NCI-H2171 (cell line): Measurements from ENCODE around the gene SGCD.
"Not testable (repeated sequence)": the region's sequence is repeated elsewhere in the genome, so short reads cannot be mapped to it uniquely, and the experiment has no call there.

Source experiments
- DNase-seq: peaks from one replicate; lab custom pipeline; 2025; lab: John Stamatoyannopoulos, UW

SGCD gene

DNA sequence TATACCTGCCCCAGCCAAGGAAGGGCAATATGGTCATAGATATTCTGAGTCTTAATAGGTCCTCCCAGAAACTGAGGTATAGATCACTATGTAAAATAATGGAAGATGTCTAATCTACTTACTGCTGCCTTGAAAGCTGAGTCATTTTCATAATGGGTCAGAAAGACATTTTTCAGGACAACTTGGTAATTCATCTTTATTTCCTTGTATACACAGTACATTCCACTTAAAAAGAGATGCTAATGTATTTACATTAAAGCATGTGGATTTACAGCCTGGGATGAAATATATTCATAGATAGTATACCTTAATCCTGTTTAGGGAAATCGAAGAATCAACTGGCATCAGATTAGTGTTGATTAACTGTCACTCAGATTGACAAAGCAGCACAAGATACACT lies 304.0 kb downstream of the SGCD start:
- DNase-seq, result no peak

DNA sequence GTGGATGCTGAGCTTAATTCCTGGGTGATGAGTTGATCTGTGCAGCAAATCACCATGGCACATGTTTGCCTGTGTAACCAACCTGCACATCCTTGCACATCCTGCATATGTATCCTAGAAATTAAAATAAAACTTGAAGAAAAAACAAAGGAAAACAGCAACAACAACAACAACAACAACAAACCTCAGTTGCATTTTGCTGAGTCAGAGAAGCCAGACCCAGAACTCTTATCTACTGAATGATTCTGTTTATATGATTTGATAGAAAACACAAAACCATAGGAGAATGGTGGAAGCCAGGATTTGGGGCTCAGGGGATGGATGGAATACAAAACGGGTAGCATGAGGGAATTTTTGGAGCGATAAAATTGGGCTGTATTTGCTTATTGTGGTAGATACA lies 307.3 kb downstream of the SGCD start:
- no peak for DNase-seq

DNA sequence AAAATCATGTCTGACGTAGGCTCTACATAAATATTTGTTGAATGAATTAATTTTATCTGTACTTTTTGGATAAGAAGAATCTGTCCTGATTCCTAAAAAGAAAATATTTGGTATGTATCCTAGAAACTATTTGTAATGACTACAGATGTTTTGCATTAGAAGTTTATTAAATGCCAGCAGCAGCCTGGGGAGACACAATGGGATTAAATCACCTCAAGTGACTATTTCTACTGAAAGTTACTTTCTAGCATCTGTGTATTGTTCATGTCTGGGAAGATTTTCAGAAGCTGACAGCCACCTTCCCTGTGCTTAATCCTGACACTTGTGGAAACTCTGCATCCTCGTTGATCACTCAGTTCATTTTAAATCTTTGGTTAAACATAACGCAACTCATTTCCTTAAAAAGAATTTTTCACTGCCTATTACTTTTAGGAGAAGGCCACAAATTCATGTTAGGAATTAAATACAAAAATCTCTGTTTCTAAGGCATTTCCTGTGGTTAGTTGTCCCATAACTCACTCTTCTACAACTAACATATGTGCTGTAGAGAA lies 313.8 kb downstream of the SGCD start:
- no peak for DNase-seq

DNA sequence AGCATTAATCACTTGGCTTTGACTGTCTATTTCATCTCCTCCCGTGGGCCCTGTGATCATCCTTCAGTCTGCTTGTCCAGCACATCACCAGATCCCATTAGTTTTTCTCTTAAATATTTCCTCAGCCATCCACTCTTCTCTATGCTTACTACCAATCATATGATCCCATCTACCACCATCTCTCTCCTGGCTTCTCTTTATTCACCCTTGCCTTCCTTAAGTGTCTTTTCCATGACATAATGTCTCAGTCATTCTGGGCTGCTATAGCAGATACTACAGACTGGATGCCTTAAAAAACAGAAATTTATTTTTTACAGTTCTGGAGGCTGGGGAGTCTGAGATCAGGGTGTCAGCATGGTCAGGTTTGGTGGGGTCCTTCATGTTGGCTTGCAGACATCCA lies 314.7 kb downstream of the SGCD start:
- DNase-seq, result no peak

DNA sequence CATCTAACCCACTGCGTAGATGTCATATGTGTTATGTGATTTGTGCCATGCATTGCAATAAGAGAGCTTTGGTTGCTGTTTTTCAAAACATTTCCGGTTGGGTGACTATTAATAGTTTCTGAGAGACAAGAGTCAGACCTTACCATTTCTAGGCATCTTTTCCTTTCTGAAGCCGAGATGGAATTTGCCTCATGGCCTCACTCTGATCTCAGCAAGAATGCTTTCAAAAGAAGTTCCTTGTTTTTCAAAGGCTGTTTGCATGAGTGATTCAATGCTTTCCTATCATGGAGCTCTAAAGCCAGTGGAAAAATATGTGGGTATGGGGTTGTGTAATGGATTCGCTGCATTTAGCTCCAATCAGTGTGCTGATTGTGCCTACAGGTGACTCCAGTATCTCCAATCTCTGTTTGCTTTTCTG lies 320.1 kb downstream of the SGCD start:
- DNase-seq, result no peak

DNA sequence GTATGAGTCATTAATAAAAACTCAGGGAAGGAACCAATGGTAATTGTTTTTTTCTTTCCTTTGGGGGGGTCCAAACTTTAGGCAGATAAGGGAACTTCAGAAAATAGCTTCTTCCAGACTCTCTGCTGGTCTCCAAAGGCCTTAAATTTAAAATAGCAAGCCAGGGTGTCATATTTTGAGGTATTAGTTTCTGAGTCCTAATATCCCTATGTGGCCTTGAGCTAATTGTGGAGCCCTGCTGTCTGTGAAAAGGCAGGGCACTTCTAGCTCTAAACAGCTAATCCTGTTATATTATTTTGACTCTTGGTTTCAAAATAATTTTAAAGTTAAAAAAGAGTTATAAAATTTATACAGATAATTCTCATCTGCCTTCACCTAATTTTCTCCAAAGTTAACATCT lies 327.5 kb downstream of the SGCD start:
- no peak for DNase-seq

DNA sequence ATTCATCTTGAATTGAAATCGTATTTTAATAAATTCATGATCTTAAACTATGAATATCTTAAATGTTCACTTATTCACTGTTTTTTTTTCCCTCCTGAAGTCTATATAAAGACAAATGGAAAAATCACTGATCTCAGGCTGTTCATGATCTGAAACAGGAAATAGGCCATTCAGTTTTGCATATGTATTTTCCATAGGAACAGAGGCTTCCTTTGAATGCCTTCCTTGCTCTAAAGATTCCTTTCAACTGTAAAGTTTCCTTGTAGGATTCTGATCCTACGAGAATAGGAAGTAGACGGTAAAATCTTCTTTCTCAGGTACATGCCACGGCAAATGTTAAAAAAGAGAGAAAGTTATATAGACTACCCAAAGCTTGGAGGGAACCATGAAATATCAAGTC lies 328.8 kb downstream of the SGCD start:
- DNase-seq, result no peak

DNA sequence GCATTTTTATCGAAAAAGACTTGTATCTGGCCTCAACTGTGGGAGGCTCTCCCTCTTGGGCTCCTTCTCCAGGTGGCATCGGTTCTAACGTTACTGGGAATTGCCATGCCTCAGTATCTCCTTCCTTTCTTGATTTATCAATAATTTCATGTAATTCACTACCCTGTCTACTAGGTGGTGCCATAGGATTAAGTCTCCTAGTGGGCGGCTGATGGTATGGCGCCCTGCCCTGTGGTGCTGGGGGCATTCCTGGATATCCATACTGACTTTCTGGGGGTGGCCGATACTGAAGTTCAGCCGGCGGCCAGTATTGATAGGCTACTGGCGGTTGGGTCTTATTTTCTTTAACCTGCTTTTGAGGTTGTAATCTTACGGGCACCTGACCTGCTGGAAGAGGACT lies 337.9 kb downstream of the SGCD start:
- not testable (repeated sequence) for DNase-seq

DNA sequence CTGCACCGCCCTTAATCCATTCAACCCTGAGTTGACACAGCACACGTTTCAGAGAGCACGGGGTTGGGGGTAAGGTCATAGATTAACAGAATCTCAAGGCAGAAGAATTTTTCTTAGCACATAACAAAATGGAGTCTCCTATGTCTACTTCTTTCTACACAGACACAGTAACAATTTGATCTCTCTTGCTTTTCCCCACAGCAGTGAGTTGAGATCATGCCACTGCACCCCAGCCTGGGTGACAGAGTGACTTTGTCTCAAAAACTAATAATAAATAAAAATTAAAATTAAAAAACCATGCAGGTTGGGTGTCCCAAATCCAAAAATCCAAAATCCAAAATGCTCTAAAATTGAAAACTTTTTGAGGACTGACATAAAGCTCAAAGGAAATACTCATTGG lies 339.7 kb downstream of the SGCD start:
- DNase-seq, result not testable (repeated sequence)

DNA sequence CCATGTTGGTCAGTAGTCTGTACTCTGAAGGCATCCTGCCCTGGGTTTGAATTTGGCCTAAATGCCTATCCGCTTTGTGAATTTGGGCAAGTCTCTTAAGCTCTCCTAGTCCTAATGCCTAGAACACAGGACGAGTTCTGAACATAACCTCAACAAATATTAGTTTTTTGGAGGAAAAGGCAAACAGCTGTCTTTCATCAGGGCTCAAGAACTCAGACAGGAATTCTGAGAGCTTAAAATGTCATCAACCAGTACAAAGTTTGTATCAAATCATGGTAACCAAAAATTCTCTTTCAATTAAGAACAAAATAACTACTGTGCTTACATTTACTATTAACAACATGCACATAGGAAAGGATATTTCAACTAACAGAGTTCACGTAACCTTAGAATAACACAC lies 340.7 kb downstream of the SGCD start:
- DNase-seq, result no peak

DNA sequence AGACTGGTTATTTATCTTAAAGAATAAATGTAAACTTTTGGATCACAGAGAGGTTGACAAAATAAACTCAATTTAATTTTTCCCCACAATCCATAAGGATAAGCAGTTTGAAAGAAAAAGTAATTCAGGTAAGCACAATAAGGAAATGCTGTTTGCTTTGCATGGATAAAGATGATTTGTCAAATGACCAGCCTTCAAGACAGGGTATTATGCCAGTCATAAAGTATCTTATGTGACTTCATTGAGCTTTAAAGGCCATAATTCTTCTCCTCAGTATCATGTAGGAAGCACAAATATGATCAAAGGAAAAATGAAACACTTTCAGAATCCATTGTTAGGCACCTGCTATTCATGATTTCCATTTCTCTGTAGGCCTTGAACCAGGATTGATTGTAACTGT lies 342.5 kb downstream of the SGCD start:
- no peak for DNase-seq

DNA sequence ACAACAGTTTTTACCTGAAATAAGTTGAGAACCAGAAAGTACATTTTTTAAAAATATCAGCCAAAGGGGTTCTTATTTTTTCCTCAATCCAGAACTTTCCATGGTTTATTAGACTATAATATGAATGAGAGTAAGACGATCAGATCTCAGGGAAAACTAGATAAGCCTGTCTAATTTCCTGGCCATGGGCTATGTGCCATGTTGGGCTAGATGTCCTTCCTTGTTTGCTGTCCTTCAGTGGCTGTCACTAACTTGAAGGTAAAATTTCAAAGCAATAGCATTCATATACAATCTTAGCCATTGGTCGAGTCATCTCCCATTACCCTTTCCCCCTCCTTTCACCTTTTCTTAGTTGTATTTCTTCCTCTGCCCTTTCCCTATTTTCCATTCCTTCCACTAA lies 343.7 kb downstream of the SGCD start:
- no peak for DNase-seq

DNA sequence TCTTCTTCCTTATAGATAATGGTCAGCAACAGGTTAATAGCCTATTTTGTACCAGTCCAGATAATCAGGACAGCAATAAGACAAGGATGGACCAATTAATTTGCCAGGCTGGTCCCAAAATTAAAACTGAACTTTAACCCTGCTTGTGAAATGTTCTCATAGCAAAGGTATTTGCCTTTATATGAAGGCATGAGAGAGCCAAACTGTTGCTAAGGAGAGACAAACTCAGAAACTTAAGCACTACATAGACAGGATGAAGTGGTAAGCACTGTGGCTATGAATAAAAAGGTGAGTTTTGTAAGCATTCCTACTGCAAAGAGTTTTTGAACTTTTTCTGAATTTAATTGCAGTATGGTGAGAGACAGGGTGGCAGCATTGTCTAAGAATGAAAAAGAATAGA lies 348.4 kb downstream of the SGCD start:
- DNase-seq, result no peak

DNA sequence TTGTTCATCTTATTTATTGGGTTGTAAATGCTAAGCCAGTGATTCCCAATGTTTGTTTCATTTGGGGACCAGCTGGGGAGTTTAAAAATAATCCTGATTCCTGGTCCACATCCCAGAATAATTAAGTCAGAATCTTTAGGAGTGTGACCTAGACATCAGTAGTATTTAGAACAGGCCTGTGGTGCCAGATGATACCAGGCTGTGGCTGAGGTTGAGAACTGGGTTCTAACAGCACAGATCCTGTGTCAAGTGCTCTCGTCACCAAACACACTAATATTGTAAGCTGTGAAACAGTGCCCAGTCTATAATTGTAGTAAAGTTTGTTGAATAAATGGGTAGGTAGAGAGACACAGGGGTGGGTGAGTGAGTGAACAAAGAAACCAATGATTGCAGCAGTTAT lies 351.0 kb downstream of the SGCD start:
- DNase-seq, result no peak

DNA sequence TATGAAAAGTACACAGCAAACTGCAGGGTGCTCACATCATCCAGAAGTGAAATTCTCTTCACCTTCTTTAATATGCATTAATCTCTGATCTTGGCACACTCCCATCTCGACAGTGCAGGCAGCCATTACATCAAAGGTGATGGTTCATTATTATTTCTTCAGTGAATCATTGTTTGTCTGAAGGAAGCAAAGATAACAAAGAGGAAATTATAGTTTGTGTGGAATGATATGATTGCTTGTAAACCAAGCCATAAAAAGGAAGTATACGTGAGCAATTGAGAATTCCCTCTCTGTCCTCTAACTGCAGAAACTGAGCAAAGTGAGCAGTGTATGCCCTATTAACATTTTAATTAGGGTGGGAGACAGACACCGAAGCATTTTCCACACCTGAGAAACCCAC lies 351.5 kb downstream of the SGCD start:
- no peak for DNase-seq

DNA sequence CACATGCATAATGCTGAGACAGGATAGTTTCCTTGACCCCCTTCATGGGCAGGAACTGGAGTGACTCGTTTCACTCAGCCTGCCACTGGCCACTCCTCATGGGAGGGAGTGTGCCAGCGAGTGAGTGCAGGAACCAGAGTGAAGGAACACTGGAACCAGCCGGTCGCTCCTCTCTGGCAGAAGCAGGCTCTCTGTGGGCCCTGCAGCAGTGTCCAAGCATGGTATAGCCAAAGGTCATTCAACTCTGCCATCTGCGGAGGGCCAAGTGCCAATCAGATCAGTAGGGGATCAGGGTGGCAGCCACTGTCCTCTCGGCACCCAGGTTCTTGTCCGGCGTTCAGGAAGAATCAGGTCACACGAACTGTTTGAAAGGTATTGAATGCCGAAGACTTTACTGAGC lies 353.9 kb downstream of the SGCD start:
- DNase-seq, result no peak

DNA sequence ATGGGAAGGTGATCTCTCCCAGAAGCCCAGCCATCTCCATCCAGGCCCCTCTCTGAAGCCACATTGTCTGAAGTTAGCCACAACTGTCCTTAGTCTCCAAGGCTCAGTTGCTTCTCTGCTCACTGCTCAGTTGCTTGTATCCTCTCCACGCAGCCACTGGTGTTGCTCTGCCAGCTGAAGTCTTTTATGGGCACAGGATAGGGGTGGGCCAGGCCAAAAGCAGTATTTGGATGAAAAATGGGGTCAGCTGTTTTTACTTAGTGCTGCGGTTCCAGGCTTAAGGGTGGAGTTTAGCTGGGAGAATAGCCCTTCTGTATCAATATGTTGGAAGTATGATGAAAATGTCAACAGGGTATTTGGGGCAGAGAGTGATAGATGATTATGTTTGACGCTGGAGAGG lies 354.3 kb downstream of the SGCD start:
- DNase-seq, result no peak

DNA sequence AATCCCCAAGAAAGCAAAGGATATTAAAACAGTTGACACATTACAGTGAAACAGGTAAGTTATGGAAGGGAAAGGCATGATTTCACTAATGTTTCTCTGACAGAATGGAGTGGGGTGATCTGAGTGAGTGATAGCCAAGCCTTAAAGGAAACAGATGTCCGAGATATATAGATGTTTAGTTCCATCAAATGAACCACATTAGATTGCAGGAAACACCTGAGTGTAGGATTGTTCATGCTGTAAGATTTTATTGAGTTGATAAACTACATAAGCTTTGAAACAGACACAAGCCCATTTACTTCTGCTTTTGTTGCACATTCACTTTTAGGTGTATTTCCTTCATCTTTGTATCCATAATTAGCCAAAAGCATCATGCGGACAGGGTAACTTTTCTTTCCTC lies 356.0 kb downstream of the SGCD start:
- DNase-seq, result no peak

DNA sequence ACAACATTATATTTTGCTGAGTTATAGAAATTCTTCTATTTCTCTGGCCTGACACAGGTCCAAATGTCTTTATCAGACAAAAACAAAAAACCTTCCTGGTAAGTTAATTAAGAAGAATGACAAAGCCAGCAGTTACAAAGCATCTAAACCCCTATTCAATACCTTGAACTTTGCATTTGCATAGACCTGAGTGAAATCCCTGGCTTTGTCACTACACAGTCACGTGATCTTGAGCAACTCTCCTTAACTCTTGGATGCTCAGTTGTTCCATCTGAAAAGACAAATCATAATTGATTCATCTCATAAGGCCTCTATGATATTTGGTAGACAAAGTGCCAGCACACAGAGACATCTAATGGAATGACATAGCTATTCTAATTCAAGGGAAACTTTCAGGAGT lies 356.5 kb downstream of the SGCD start:
- no peak for DNase-seq

DNA sequence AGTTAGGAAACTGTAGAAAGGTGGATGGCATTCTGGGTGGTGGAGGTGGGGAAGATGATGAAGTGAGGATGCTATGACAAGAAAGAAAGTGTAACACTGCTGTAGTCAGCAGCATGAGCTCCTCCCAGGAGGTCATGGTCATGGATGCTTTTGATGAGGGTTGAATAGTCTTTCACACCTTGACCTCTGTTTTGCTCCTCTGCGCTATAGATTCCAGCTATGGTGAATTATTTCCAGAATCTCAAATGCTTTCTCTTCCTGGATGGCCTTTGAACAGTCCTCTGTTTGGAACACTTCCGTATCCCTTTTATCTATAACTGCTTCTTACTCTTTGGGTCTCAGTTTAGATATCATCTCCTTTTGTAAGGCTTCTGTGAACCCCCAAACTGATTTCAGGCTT lies 357.3 kb downstream of the SGCD start:
- DNase-seq, result no peak

DNA sequence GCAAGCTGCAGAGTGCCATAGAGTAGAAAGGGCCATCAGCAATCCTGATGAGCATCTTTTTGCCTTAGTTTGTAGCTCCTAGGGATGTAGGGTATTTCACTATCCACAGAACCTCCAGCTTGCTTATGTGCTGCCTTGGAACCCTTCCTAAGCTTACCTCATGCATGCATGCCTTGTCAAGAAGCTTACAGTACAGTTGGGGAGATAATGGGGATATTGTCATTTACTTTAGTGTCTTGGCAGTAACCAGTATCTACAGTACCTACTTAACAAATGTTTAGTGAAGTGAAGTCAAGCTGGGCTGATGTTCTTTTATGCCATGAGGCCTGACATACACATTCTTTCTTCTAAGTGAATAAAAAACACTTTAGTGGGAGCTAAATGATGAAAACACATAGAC lies 358.5 kb downstream of the SGCD start:
- no peak for DNase-seq

DNA sequence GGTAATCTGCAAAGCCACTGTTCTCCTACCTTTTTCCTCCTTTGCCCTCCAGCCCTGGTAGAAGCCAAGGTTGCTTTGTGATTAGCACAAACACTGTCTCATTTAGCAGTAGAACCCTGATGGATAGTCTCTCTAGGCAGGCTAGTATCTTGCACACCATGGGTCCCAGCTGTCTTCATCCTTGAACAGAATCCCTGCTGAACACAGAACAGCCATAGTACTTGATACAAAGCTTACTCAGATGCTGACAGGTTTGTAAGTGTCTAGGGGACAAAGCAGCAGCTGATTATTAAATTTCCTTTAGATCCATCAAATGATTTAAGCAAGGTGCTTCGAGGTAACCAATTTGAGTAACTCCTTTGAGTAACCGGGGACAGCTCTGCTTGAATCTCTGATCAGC lies 359.4 kb downstream of the SGCD start:
- DNase-seq, result no peak

DNA sequence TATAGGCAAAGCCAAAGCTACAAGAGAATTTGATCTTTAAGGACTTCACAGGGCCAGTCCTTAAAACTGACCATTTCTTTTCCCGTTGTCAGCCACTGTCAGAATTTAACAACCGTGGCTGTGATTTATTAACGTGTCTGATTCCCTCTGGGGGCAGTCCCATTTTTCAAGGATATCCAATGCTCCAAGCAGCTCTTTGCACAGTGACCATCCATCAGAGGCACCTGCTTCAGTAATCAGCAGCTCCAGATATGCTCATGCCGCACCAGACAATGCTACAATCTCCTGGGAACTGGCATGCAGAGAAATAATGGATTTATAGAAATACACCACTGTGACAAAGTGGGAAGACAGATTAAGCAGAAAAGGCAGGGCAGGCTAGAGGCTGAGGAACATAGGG lies 359.8 kb downstream of the SGCD start:
- DNase-seq, result no peak

DNA sequence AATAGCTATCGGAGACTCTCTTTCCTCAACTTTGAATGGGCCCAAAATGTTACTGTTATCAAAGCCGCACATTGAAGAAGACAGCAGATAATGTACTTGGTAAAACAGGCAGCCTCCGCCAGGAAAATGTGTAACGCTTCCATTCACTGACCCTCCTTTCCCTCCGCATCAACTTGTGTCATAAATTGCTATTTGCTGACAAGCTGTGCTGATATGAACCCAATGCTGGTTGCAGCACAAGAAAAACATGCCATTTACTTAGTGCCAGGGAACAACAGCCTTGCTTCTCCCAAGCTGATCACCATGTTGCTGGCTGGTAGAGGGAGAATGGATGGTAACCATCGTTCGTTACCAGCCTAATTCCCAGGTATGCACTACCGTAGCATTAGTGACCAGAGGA lies 360.6 kb downstream of the SGCD start:
- DNase-seq, result no peak

DNA sequence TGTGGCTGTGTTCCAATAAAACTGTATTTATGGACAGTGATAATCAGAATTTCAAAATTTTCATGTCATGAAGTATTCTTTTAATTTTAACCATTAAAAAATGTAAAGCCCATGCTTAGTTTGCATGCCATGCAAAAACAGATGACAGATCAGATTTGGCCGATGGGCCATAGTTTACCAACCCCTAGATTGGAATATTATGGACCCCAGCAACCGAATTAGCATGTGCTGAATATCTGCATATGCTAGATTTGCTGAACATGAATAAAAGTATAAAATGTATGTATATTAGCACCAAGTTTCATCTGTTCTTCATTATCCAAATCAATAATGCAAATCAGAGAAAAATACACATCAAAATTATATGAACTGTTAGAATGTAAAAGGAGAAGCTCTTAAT lies 364.6 kb downstream of the SGCD start:
- DNase-seq, result no peak
